ENCODE measurements around the gene POU6F2.

Gene POU6F2

GRCh38 chr7:39394105-39394680 is 416.5 kb downstream of the POU6F2 start:
- no peak for DNase-seq (ENCODE audit: low read depth in 4 of 4, low spot score in 1 of 4)

DNA sequence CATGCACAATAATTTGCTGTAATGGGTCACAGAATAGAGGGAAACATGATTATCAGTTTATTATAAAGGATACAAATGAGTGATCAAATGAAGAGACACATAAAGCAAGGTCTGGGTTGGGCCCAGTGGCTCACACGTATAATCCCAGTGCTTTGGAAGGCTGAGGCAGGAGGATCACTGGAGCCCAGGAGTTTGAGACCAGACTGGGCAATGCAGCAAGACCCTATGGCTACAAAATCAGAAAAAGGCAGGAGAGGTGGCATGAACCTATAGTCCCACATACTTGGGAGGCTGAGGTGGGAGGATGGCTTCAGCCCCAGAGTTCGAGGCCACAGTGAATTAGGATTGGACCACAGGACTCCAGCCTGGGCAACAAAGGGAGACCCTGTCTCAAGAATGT is 421.7 kb downstream of the POU6F2 start:
- no peak for DNase-seq (ENCODE audit: low read depth in 4 of 4, low spot score in 1 of 4)

DNA sequence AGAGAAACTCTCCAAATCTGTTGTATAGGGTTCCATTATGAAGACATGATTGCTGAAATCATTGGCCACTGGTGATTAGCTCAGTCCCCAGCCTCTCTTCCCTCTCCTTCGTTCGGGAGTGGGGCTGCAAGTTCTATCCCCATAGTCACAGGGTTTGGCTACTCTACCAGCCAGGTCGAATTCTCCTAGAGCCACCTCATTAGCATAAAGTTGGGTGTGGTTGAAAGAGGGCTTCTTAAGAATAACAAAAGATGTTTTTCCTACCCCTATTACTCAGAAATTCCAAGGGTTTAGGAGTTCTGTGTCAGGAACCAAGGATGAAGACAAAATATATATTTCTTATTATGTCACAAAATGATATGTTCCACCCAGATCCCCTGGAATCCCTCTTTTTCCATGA is 422.3 kb downstream of the POU6F2 start:
- DNase-seq (ENCODE audit: low read depth in 4 of 4, low spot score in 1 of 4): no peak

GRCh38 chr7:39400836-39401235 is 423.1 kb downstream of the POU6F2 start:
- no peak for DNase-seq (ENCODE audit: low read depth in 4 of 4, low spot score in 1 of 4)

DNA sequence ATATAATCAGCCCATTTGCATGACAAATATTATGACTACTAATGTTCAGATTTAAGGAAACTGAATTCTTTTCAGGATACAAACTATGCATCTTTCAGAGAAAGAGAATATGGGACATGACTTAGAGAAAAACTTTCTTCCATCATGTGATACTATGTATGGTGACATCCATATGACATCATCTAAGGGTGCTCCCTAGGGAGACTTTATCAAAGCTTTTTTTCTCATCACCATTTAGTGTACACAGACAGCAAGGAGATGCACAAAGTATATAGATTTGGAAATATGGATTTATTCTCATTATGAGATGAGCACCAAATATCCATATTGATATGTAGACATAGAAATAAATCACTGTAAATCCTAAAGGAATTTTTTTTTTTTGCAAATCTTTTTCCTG is 424.3 kb downstream of the POU6F2 start:
- no peak for DNase-seq (ENCODE audit: low read depth in 4 of 4, low spot score in 1 of 4)

GRCh38 chr7:39404907-39405306 is 427.2 kb downstream of the POU6F2 start:
- no peak for DNase-seq (ENCODE audit: low read depth in 4 of 4, low spot score in 1 of 4)

- no peak for DNase-seq (ENCODE audit: low read depth in 4 of 4, low spot score in 1 of 4)
Measured at GRCh38 chr7:39405581-39405980, 427.9 kb downstream of the POU6F2 start.

DNA sequence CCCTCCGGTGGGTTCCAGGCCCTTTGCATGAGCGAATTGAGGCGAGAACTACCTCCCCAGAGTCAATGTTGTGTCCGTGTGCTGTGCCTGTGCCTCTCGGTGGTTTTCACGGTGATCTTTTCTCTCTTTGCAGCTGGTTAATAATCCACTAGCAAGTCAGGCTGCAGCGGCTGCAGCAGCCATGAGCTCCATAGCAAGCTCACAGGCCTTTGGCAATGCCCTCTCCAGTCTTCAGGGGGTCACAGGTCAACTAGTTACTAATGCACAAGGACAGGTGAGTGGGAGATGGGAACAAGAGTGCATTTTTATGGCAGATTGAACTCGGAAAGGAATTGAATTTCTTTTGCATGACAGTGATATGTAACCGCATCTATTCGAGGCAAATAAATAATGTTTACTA is 428.8 kb downstream of the POU6F2 start:
- DNase-seq (ENCODE audit: low read depth in 4 of 4, low spot score in 1 of 4): no peak

DNA sequence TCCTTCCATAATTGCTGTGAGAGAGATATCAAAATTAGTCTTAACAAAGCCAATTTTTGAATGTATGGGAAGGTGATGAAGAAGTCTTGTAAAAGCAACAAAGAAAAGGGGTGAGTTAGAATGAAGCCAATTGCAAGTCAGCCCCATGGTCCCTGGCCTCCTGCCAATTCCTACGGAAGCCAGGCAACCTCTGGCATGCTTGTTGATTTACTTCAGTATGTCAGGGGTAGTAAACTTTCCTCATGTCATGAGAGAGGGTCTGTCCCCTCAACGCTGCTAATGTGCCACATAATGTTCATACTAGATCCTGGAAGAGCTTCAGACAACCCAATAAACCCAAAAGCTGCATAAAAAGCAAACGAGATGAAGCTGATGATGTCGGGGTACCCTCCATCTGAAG is 429.4 kb downstream of the POU6F2 start:
- no peak for DNase-seq (ENCODE audit: low read depth in 4 of 4, low spot score in 1 of 4)

DNA sequence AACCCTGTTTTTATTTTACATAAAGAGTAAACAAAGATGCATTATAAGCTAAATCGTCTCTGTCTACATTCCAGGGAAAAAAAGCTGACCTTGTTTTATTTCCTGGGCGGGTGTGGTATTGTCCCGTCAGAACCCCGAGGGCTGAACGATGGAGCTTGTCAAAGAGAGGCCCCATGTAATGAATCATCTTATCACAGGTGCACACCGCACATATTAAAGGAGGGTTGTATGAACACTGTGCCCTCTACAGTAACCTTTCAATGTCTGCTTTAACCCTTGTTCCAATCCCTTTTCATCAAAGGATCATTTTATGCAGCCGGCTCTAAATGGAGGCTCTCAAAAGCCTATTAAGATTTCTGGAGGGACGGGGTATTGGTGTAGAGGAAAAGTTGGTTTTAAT is 430.0 kb downstream of the POU6F2 start:
- no peak for DNase-seq (ENCODE audit: low read depth in 4 of 4, low spot score in 1 of 4)

DNA sequence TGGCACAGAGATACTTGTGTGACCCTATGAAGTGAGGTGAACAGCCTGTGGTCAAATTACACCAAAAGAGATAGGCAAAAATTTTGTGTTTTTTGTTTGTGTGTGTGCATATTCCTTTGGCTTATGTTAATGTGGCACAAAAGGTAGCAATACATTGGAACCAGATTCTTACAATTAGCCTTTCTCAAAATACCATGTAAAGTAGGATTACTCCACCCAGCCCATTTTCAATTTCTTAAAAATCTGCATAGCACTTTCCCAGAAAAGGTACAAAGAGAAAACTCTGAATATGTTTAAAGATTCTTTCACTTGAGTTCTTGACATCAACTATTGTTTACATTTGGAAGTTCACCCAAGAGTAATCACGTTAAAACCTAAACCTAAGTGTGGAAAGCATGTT is 431.2 kb downstream of the POU6F2 start:
- no peak for DNase-seq (ENCODE audit: low read depth in 4 of 4, low spot score in 1 of 4)

DNA sequence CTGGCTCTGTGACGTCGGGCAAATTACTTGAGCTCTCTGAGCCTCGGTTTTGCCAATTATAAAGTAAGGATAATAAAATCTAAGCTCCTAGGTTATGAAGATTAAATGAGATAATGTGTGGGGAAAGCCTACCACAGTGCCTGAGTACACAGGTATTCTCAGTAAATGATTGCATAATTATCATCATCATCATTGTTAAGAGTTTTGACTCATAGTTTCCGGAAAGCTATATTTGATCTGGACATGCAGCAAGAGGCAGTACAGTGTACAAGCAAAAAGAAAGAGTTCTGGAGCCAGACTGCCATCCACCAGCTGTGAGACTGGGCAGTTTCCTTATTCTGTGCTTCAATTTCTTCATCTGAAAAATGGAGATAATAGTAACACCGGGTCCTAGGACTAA is 432.9 kb downstream of the POU6F2 start:
- no peak for DNase-seq (ENCODE audit: low read depth in 4 of 4, low spot score in 1 of 4)

- no peak for DNase-seq (ENCODE audit: low read depth in 4 of 4, low spot score in 1 of 4)
Measured at GRCh38 chr7:39413636-39414223, 436.0 kb downstream of the POU6F2 start.

DNA sequence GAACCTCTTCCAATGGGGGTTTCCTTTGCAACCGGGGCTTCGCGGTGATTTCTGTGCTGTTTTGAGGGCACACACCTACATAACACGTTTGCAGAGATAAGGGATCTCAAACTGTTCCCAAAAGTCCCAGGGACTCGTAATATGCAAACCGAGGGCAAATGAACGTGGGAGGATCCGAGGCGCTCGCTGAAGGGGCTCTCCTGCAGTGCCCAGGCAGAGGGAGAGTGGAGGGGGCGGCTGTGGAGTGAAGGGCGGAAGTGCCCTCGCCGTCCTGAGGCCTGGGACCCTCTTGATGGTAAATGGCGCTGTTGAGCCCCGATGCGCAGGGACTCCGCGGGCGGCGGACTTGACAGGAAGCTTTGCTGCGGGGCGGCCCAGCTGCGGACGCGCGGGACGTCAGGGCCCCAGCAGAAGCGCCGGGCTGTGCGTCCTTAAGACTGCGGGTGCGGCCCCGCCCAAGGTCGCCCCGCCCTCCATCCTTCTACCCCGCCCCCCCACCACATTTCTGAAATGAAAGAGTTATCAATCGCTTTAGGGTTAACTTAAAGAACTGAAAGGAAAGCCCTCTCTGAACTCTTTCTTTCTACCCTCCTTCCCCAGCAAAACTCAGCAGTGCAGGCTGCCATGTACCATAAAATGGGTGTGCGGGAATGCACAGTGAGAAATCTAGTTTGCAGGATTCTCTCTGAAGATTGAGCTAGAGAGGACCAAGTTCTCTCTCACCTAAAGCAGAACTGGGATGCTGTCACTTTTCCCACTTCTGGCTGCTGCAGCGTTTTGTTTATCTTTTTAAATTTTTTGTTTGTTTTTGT is 436.7 kb downstream of the POU6F2 start:
- DNase-seq (ENCODE audit: low read depth in 4 of 4, low spot score in 1 of 4): peak in 2 of 4 experiments; percentile 2 to 34

DNA sequence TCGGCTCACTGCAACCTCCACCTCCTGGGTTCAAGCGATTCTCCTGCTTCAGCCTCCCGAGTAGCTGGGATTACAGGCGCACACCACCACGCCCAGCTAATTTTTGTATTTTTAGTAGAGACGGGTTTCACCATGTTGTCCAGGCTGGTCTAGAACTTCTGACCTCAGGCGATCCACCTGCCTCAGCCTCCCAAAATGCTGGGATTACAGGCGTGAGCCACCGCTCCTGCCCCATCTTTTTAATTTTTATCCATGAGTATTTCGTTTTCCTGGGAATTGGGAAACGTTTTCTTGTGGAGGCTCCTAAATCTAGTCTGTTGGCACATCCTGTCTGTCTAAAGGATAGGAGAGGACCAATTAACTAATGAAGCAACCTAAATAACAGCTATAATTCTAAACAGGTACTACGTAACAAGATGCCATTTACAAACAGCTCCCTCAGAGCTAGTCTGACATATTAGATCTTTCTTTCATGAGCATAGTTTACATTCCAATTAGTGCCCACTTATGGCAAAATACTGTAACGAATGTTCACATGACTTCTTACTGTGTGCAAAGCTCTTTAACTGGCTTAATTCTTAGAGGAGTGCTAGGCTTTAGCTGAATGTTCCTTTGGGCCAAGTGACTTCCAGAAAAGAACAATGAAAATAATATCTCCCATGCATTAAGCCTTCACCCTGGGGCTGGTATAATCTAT is 437.5 kb downstream of the POU6F2 start:
- DNase-seq (ENCODE audit: low read depth in 4 of 4, low spot score in 1 of 4): no peak

GRCh38 chr7:39416866-39417265 is 439.2 kb downstream of the POU6F2 start:
- no peak for DNase-seq (ENCODE audit: low read depth in 4 of 4, low spot score in 1 of 4)

GRCh38 chr7:39417642-39418041 is 439.9 kb downstream of the POU6F2 start:
- DNase-seq (ENCODE audit: low read depth in 4 of 4, low spot score in 1 of 4): no peak

DNA sequence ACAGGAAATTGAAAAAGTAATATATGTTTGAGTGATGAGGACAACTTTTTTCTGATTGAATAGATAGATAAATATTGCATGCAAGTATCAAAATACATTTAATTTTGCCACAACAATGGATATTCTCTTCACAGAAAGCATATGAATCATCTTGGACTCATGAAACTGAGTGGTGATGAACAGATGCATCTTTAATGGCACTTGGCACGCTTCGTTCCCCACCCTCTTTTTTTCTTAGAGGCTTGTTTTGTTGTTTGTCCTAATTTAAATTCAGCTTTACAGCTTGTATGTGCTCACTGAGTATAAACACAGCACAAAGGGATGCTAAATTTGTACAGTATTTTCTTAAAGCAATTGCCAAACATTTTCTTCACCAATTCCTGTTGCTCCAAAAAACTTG is 443.5 kb downstream of the POU6F2 start:
- DNase-seq (ENCODE audit: low read depth in 4 of 4, low spot score in 1 of 4): no peak

- DNase-seq (ENCODE audit: low read depth in 4 of 4, low spot score in 1 of 4): no peak
Measured at GRCh38 chr7:39421661-39422060, 444.0 kb downstream of the POU6F2 start.

GRCh38 chr7:39428221-39428620 is 450.5 kb downstream of the POU6F2 start:
- DNase-seq (ENCODE audit: low read depth in 4 of 4, low spot score in 1 of 4): no peak

DNA sequence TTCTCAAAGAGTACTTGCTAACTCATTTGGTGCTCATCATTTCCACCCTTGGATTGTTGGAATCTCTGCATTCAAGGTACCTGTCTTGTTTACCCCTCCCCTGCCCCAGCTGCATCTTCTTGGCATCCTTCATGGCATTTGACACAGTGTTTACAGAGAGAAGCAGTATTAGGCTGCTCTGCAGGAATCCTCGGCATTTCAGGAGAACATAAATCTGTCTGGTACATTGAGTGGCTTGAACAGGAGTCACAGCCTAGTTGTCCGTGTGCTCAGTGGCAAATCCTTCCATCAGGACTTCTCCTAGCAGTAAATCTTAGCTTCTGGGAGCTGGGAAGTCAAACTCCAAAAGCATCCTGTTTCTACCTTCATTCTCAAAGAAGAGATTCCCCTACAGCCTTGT is 451.7 kb downstream of the POU6F2 start:
- no peak for DNase-seq (ENCODE audit: low read depth in 4 of 4, low spot score in 1 of 4)

DNA sequence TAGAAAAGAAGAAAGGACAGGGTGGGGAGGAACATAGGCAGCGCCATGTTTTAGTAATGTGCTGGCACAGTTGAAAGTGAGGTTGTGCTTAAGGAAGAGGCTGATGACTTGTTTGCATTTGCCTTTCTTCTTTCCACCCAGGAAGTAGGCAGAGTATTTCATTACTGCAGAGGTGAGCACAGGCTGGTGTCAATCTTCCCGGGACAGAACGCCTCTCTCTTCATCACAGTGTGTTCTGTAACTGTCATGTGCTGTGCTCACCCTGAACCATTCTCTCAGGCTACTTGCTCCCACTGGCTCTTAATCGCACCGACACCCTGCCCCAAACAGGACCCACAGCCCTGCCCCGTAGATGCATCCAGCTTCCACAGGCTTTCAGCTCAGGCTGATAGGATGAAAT is 452.7 kb downstream of the POU6F2 start:
- DNase-seq (ENCODE audit: low read depth in 4 of 4, low spot score in 1 of 4): no peak

Measured in stimulated activated CD4-positive, alpha-beta T cell treated with anti-CD3 and anti-CD28 coated beads, Interleukin-1b, Interleukin-23, amount 100 ng/mL, for 24 hours (primary cell).